DMS153 treated with DMSO at 0.1 percent for 48 hours (cell line): ENCODE measurements around the gene KCNH2.
A peak's percentile ranks its signal among the peaks of the same experiment; 100 is the strongest.

ENCODE experiments used
- DNase-seq: peaks from one replicate; lab custom pipeline; 2025; ENCODE audit not compliant: unreplicated experiment; lab: John Stamatoyannopoulos, UW

Gene KCNH2

DNA sequence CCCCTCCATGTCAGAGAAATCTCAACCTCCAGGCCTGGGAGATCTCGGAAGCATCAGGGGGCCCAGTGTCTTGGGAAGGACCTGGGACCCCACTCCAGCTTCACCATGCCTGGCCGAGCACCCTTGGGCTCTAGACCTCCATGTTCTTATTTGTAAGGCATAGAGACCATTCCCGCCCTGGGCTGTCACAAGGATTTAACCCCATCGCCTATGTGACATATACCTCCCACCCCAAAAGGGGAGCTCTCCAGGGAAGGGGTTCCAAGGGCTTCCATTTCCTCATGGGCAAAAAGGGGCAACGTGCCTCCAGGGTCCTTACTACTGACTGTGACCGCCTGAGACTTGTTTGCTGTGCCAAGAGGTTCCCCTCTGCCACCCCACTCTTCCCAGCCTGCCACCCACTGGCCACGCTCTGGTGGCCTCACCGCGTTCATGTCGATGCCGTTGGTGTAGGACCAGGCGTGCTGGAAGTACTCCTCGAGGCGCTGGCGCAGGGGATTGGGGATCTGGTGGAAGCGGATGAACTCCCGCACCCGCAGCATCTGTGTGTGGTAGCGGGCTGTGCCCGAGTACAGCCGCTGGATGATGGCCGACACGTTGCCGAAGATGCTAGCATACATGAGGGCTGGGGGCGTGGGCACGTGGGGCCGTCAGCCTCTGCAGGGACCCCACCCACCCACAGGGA is 27.5 kb downstream of the KCNH2 start:
- no peak for DNase-seq

DNA sequence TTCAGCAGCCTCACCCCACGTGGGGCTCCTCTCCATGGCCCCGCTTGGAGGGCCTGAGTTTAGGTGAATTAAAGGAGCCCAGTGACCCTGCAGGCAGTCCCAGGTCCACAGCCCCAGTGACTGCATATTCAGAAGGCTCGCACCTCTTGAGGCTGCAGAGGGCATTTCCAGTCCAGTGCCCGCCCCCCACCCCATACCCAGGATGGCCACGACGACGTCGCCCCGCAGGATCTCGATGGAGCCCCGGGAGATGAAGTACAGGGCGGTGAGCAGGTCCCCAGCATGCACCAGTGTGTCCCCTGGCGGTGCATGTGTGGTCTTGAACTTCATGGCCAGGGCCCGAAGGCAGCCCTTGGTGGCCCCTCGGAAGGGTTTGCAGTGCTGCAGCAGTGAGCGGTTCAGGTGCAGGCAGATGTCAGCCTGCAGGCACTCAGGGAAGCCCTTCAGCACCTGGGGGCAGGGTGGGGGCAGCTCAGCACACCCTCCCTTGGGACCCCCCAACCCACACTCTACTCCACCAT is 28.1 kb downstream of the KCNH2 start:
- no peak for DNase-seq

DNA sequence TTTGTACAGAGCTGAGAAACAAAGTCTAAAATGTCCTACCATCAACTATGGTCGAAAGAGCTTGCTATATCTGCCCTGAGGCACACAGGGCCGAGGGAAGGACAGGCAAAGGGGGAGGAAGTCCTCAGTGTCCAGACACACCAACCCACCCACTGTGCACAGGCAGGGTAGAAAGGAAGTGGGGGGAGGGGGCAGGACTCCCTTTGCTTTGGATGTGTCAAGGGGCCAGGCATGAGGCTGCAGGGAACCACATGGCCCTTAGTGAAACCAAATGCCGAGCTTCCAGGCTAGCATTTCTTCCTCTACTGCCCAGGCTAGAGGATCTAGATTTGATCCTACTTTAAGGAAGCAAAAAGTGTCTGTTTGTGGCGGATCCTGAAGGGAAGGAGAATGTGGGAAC is 28.6 kb downstream of the KCNH2 start:
- DNase-seq = no peak

DNA sequence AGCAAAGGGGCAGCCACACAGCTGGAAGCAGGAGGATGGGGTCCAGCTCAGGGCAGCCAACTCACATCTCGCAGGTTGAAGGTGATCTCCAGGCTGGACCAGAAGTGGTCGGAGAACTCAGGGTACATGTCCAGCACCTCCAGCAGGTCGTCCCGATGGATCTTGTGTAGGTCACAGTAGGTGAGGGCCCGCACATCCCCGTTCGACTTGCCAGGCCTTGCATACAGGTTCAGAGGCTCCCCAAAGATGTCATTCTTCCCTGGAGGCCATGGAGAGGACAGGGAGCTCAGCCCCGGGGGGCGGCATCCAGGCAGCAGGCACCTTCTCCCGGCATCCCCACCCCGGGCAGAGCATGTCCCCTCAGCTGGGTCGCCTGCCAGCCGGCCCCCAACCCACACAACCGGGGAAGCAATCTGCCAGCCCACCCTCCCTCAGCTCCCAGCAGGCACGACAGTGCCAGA is 29.3 kb downstream of the KCNH2 start:
- DNase-seq = no peak

DNA sequence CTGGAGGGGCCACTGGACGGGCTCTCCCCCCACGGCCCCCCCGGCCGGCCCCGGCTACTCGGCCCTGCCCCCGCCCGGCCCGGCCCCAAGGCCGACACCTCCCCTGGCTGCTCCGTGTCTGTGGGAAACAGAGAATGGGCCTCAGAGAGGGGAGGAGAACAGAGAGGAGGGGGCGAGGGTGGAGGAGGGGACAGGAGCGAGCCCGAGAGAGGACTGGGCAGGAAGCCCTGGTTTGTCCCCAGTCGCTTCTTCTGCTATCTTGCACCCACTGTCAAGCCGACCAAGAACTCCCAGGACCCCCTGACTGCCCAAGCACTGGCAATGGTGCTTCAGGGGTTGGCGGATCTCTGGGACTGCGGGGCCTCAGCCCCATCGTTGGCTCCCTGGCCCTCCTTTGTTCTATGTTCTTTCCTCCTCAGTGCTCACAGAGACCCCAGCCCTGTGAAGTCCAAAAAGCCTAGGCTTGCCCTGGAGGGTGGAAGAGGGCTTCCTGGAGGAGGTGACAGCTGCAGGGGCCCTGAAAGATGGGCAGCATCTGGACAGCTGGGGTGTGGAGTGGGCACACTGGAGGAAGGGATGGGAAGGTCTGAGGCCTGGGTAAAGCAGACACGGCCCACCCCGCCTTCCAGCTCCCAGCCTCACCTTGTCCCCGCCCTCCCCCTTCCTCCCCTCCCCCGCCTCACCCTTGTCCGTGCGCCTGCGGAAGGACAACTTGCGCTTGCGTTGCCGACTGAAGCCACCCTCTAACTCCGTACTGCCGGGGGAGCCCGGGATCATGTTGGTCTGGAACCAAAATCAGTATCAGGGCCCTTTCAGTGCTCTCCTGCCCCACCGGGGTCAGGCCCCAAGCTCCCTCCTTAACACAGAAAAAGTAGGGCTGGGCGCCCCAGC is 30.1 kb downstream of the KCNH2 start:
- no peak for DNase-seq

DNA sequence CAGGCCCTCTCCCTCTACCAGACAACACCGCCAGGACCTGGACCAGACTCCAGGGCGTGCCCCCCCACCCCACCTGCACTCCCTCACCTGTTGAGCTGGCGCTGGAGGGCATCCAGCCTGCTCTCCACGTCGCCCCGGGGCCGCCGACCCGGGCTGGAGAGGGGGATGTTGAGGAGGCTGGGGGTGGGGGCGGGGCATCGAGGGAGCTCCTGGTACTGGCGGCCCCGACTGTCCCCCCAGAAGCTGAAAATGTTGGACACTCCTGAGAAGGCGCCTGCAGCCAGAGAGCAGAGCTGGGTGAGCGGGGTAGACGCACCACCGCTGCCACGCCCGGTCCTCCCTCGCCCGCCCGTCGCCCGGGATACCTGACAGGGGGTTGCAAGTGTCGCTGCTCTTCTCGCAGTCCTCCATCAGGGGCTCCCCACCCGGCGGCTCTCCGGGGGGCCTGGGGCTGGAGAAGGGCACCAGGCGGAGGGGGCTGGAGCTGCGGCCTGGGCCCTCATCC is 30.8 kb downstream of the KCNH2 start:
- DNase-seq = no peak

DNA sequence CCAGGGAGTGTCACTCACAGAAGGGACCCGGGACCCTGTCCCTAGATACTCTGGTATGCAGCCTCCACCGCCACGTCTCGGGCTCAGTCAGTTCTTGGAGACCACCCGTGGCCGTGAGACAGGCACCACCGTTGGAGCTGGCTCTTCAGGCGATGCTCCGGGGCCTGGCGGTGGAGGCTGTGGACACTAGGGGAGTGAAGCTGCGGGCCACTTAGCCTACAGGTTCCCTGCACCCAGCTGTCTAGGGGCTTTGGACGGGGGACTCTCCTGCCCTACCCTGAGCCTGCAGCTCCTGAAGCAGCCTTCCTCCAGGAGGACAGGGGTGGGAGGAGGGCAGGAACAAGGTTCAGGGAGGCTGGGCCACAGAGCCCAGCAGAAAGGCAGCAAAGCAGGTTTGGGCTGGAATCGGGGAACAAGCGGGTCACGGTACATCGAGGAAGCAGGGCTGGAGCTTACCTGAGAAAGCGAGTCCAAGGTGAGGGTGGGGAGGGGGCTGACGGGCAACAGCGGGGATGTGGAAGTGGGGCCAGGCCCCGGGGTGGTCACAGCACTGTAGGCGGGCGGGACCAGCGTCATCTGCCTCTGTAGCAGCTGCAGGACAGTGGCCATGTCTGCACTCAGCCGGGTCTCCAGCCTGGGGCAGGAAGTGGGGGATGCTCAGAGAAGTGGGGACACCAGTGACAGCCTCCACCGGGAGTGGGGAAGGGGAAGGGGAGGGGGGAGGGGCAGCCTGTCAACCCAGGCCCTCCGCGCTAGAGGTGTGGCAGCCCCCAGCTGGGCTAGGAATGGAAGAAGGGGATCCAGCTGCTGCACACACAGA is 31.5 kb downstream of the KCNH2 start:
- no peak for DNase-seq

DNA sequence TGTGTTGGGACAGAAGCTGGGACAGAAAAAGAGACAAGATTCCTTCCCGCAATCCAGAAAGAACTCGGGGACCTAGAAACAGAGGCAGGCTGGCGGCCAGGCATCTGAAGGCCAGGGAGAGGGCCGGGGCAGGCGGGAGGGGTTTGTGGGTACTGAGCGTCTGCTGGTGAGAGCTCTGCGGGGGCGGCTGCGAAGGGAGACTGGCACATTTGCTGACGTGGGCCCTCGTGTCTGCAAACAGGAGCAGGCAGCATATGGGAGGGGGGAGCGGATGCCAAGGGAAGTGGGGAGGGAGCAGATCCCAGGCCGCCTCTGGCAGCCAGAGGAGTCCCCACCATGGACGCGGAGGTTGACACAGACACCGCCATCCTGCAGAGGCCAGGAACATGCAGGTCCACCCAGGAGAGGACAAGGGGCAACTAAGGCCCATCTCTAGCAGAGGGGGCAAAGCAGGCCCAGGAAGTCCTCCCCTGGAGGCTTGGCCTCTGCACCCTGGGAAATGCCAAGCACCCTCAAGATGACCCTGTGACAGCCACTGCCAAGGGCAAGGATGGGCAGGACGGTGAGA is 32.2 kb downstream of the KCNH2 start:
- DNase-seq = no peak

DNA sequence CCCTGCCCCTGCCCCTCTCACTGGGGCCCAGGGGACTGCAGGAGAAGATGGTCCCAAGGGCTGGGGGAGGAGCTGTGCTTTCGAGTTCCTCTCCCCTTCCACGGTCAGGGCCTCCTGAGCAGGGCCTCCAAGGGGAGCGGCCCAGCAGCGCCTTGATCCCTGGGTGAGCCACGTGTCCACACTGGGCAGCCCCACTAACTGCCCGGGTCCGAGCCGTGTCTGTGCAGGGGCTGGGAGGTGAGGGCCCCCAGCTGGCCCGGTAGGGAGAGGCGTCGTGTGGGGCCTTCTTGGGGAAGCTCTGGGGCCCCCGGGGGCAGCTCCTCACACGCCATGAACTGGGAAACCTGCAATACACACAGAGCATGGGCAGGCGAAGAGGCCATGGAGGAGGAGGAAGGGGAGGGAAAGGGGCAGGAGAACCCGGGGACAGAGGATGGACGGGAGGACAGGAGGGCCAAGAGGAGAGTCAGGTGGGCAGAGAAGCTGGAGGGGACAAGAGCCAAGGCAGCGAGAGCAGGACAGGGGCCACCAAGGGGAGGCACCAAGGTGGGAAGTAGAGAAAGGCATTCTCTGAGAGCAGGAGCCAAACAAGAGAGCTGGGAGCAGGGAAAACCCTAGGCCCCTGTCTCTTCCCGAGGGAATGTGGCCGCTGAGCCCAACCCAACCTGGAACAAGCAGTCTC is 32.8 kb downstream of the KCNH2 start:
- no peak for DNase-seq

DNA sequence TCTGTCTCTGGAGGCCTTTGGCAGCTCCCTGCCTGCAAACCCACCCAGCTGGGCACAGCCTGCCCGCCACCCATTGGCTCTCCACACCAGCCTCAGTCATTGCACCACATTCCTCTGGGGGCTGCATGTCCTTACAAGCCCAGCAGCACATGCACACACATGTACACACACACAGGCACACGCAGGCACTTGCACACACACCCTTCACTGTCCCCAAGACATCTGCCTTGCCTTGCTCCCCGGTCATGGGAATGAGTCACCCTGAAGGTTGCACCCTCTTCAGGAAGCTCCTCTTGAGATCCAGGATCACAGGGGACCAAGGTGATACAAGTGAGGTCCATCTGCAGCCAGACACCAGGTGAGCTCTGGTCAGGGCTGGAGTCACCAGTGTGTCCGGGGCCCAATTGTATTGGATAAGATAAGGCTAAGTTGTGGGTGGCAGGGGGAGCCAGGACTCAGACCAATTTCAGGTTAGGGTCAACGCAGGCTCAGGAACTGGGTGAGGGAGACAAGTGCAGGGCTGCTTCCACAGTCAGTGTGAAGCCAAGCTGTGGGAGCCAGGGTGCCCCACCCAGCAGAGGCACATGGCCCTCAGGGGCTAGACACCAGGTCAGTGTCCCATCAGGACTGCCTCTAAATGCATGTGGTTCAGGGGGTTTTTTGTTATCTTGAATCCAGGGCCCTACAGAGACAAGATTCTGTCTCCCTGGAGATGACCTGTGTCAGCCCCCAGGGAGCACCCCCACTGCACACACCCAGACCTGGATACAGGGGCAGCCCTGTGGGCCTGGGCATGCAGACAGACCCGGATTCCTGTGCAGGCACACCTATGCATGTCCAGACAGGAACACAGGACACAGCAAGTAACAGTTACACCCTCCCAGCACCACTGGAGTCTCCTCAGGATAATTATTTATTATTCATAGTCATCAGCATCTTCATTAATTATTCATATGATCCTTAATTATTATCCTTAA is 33.8 kb downstream of the KCNH2 start:
- DNase-seq = no peak

DNA sequence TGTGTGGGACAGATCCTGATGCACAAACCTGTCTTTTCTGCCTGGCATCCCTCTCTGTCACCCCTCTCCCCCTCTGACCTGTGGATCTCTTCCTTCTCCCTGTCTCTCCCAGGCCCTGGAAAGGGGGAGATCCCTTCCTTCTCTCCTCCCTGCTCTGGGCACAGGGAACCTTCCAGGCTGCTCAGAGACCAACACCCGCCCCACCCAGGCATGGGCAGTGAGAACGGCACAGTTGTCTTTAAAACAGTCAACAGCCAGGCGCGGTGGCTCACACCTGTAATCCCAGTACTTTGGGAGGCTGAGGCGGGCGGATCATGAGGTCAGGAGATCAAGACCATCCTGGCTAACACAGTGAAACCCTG is 34.7 kb downstream of the KCNH2 start:
- DNase-seq = no peak

DNA sequence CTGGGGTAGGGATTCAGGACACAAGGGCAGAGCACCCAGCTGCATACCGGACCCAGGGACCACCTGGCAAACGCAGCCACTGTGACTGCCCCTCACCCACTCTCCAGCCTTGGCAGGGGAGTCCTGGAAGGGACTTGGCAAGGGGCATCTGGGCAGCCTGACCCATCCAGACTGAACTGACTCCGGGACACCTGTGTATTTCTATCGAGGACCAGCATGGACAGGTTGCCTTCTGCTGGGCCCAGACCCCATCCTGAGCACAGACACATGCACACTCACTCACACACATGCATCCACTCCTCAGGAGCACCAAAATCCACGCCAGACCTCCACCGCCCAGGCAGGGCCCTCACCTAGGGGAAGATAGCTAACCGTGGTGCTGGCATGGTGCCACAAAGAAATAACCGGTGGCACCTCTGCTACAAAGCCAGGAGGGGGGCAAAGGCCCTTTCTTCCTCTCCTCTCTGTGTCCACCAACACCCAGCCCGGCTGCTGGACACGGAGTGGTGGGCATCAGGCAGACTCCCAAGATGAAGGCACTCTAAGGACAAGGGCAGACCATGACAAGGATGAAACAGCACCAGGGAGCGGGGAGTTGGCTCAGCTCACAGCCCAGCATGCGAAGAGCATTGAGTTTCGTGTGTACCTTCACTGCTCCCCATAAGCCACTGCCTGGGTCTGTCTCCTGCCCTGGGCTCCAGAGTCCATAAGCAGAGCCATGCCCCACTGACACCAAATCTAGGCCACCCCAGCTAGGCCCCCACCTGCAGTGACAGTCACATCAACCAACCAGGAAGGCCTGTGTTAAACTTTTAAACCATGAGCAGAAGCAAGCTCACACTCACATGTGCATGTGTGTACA is 35.3 kb downstream of the KCNH2 start:
- no peak for DNase-seq

DNA sequence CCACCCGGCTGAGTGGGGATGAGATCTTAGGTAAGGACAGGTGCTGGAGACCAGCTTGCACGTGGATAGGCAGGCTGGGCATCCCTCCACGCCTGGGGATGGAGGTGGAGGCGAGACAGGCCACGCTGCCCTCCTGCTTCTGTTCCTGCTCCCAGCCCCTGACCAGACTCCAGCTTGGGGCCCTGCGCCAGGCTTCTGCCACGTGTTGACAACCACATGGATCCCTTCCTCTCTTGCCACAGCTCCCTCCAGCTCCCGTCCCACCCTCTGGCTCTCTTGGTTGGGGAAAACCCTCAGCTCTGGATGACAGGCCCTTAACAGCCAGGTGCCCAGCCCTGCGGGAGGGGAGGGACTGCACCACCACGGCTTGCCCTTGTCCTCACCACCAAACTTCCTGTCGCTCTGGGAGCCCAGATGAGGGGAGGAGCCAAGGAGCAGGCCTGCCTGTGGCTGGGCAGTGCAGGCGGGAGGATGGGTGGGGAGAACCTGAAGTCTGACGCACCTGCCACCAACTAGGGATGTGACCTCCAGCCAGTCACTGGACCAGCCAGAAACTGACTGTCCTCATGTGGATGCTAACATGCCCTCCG is 36.0 kb downstream of the KCNH2 start:
- peak; percentile 59 for DNase-seq

DNA sequence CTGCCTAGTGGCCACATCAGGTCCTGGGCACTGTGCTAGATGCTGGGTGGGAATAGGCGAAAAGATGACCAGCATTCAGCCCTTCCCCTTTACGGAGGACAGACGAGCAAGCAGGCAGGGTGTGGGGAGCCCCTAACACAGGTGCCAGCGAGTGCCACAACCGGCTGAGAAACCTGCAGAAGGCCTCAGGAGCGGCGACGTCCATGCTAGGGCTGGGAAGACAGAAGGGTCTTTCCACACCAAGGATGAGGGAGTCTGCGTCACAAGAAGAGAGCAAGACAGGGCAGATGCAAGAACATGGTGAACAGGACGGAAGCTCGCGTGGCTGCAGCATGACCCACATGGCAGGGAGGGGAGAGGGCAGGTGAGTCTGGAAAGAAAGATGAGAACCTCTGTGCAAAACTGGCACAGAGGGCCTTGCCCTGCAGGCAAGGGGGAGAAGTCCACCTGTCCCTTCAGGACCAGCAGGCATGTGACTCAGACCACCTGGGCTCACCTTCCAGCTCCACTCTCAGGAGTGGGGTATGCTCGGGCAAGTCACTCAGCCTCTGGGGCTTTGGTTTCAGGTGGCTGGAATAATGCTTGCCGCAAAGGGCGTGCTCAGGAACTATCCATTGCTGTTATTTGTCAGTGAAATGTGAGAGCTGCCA is 36.6 kb downstream of the KCNH2 start:
- DNase-seq = no peak

DNA sequence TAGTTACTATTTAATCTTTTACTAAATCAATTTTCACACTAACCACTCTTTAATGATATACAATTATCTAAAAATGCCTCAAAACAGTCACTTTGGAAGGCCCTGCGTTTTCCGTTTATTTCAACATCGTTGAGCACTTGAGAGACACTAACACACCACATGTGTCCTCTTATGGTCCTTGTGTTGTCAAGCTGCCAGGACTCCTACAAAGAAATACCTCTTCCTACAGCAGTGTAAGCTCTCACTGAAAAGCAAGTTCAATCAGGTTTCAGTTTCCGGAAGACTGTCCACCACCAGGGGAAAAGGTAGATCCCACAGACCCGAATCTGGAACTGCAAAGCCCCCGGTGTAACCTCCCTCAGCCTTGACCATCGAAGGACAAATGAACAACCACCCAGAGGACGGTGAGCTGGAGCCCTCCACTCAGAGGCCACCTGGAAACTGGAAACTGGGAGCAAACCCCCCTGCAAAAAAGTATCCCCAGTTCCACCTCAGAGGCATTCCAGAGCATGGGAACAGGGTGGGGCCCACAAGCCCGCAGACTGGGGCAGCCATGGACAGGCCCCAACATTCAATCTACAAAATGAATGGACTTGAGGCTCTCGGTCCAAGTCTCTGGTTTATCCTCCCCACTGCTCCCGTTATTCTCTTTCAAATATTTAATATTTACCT is 37.6 kb downstream of the KCNH2 start:
- peak; percentile 42 for DNase-seq

DNA sequence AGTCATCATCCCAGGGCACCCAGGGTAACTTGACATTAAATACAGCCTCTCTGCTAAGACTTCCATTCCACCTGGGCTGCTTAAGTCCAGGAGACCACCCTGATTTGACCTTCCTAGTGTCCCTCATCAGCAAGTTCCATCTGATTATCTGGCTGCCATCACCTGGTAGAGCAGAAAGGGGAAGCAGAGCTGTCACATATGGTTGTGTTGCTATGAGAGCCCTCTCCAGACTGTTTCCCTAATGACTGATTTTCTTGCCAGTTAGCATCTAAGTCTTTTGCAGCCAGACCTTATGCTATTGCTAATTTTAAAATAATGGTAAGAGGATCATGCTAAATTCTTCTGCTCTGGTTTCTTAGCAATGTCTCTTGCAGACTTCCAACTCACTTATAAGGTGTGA is 38.7 kb downstream of the KCNH2 start:
- DNase-seq = no peak

DNA sequence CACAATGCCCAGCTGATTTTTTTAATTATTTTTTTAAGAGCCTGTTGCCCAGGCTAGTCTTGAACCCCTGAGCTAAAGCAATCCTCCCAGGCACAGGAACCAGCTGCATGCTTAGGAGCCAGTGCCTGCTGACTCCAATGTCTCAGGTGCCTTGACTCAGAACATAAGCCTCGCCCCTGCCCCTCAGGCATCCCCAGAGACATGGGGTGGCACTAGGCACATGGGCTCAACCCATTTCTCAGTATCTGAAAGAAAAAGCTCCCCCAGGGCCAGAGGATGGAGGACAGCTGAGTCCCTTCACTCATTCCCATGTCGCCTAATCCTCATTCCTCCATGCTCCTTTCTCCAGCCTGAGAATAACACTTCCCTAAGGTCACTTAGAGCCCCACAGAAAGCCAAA is 39.1 kb downstream of the KCNH2 start:
- DNase-seq = no peak
